Neural progenitor cell (in vitro differentiated cells): ENCODE results near the gene KRTAP12-4.

Source experiments
- CTCF ChIP-seq: fragments of 200-600 bp; sonication (generic); IDR thresholded peaks from 2 replicates; pipeline ENCODE4 v1.5.1; 2017; ENCODE audit warnings: antibody characterized with exemption, mild to moderate bottlenecking
- EZH2 ChIP-seq: fragments of 200-600 bp; sonication (generic); IDR thresholded peaks from 2 replicates; pipeline ENCODE4 v1.6.1; 2017; ENCODE audit warnings: antibody characterized with exemption, mild to moderate bottlenecking, moderate library complexity
- EZH2phosphoT487 ChIP-seq: fragments of 200-600 bp; sonication (generic); IDR thresholded peaks from 2 replicates; pipeline ENCODE4 v1.6.1; 2017; ENCODE audit warnings: antibody characterized with exemption

GRCh38 chr21:44670642-44671432 lies 16.4 kb upstream of the KRTAP12-4 start:
- TF ChIP-seq CTCF = no peak
- no peak for TF ChIP-seq EZH2
- TF ChIP-seq EZH2phosphoT487 = no peak
